Activated T-helper 9 cell treated with anti-CD3 and anti-CD28 coated beads, Interleukin-2, amount 50 U/mL, for 16 hours (primary cell): ENCODE measurements around the gene PCBD1.
"Not testable (repeated sequence)": the region's sequence is repeated elsewhere in the genome, so short reads cannot be mapped to it uniquely, and the experiment has no call there.

Source experiments
- DNase-seq: peaks from one replicate; pipeline ENCODE4 v3.0.0-alpha.2; 2020; ENCODE audit warnings: low read depth

The PCBD1 gene

DNA sequence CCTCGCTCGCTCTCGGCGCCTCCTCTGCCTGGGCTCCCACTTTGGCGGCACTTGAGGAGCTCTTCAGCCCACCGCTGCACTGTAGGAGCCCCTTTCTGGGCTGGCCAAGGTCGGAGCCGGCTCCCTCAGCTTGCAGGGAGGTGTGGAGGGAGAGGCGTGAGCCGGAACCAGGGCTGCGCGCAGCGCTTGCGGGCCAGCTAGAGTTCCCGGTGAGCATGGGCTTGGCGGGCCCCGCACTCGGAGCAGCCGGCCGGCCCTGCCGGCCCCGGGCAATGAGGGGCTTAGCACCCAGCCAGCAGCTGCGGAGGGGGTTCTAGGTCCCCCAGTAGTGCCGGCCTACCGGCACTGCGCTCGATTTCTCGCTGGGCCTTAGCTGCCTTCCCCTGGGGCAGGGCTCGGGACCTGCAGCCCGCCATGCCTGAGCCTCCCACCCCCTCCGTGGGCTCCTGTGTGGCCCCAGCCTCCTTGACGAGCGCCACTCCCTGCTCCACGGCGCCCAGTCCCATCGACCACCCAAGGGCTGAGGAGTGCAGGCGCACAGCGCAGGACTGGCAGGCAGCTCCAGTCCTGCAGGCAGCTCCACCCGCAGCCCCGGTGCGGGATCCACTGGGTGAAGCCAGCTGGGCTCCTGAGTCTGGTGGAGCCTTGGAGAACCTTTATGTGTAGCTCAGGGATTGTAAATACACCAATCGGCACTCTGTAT is 26.7 kb downstream of the PCBD1 start:
- DNase-seq = not testable (repeated sequence)

DNA sequence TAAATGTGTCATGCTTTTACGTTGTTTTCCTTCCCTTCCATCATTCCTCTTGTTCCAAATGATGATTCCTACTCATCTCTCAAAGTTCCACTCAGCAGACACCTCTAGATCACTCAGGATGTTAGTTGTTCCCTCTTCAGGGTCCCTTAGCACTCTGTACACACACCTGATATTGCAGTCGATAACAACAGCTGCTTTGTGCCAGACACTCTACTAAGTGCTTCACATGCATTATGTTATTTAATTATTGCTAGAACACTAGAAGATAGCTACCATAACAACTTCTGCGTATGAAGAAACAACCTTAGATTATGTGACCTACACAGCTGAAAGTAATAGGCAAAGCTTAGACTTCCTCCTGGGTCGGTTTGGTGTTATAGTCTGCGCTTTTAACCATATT is 29.6 kb downstream of the PCBD1 start:
- DNase-seq = no peak

DNA sequence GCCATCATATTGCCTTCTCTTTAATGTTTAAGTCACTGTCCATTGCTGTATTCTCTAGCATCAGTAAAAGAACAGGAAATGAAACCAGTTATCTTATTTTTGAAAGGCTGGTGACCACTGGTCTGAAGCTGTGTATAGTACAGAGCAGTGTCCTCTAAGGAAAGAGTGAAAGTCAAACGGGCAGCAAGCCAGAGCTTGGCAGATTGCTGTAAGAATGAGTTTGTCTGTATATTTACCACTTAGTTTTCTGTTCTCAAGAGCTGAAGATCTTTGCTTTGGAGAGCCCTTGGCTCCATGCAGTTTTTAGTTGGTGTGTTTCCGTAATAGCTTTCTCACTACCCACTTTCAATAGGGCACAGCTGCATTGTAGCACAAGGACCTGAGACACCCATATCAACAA is 31.9 kb downstream of the PCBD1 start:
- DNase-seq = no peak

DNA sequence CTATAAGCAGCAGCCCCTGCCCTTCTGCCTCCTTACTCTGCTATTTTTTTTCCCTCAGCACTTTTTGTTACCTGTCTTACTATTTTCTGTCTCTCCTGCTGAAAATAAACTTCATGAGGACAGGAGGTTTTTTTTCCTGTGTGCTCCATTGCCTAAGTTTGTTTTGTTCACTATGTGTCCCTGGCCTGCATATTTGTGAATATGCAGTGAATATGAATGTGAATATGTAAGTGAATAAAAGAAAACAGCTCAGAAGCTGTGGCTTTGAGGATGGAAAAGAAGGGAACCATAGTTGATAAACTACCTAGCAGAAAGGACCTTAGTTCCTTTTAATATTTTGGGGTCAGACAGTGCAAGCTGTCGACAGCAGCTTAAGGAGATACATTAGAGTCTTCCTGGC is 34.9 kb downstream of the PCBD1 start:
- DNase-seq = no peak

DNA sequence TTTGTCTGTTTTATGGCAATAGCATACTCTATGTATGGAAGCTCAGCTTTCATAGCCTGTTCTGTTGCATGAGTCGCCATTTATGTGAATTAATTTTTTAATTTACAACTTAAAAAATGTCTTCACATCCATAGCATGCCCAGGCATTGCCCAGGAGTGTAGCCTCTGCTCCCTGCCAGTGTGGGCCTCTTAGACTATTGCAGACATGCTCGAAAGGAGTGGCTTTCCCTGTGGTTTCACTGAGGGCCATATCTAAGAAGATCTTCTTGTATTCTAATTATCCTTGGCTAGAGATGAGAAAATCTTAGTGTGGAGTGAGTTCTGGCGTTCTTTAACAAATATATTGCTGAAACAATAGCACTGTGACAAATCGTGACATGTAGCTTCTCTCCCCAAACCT is 35.3 kb downstream of the PCBD1 start:
- DNase-seq = no peak

DNA sequence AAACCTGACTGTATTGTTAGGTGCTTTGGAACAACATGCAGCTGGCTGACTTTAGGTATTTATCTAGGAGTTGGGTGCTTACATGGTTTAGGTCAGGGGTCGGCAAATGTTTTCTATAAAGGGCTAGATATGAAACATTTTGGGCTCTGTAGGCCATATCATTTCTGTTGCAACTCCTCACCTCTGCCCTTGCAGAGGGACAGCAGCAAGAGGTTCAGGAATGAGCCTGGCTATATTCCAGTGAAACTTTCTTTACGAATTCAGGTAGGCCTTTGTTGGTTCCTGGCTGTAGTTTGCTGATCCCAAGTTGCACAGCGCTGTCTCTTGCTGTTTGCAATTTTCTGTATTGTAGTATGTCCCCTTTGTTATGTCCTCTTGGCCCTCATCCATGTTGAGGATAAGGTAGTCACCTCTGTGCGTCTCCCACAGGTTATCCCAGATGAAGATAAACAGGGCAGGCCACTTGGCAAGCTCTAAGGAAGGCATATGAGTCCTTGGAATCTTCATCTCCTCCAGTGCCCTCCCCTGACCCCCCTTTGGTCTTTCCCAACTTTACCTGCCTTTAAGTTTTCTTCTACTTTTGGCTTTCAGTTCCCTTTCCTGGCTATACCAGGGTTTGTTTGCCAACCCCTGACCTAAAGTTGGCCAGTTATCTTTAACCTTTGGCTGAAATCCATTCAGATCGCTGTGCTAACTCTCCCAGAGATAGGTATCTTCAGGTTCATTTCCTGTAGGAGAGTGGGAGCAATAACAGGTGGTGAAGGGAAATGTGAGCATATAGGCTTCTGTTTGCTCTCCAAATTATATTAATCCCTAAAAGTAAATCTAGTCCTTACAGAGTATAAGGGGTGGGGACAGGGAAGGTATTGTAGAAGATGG is 36.5 kb downstream of the PCBD1 start:
- DNase-seq = no peak

DNA sequence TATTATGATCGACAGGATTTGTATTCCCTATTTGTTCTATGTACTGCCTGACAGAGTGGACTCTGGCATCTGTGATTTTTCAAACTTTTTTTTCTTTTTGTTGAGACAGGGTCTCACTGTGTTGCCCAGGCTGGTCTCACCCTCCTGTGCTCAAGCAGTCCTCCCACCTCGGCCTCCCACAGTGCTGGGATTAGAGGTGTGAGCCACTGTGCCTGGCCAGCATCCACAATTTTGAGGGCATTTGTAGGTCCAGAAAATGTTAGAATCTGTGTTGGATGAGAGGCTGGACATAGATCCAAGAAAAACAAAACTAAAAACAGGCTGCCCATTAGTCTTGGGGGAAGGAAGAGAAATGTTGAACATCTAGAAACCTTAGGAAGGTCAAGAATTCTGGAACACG is 38.3 kb downstream of the PCBD1 start:
- DNase-seq = no peak

DNA sequence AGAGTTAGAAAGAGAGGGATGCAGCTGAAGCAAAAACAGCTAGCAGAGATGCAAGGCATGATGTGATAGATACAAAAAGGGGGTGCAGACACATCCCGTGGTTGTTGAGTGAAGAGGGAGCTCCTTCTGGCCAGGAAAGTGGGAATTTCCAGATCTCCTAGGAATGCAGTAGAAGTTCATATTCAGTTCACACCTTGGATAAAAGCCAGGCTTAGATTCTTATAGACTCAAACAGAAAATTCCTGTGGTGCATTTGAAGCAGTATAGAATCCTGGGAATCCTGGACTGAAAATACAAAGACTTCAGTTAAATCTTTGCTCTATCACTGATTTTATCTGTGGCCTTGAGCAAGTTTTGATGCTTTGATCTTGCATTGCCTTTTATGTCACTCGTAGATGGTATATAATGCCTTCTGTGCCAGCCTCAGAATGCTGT is 38.8 kb downstream of the PCBD1 start:
- DNase-seq = no peak

DNA sequence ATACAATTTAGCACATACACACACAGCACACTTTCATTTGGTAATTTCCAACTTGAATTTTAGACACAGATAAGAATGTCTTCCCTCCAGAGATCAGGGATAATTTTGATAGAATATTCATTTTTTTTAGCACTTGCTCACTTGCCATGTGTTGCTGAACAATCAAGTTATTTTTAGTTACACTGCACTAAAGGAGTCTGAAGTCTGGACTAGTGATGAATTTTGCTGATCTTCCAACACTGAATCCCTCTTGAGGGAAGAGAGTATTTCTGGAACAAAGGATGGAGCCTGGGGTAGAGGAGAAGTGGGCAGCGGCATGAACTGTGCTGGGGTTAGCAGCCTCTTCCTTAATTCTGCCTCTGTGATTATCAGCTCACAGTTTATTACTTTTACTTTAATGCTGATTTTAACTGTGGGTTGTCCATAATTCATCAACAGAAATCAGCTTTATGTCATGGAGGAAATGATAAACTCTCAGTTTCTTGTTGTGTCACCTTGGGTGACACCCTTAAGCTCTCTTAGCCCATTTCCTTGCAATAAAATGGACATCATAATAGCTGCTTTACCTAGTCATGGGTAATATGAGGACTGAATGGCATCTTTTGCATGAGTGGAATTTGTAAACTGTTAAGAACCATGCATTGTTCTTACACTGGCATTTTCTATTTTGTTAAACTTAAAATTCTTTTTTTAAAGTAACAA is 40.6 kb downstream of the PCBD1 start:
- DNase-seq = no peak

DNA sequence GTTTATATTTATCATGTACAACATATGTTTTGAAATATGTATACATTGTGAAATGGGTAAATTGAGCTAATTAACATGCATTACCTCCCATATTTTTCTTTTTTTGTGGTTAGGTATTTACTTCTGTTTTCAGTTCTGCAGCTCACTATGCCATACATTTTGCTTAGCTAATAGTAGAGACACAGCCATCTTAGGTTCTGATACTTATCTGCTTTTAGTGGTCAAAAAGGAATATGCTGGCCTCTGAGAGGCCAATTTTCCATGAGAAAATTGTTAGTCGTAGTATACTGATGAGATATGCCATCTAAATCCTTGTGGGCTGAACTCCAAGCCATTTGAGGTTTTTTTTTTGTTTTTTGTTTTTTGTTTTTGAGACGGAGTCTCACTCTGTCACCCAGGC is 41.6 kb downstream of the PCBD1 start:
- no peak for DNase-seq

DNA sequence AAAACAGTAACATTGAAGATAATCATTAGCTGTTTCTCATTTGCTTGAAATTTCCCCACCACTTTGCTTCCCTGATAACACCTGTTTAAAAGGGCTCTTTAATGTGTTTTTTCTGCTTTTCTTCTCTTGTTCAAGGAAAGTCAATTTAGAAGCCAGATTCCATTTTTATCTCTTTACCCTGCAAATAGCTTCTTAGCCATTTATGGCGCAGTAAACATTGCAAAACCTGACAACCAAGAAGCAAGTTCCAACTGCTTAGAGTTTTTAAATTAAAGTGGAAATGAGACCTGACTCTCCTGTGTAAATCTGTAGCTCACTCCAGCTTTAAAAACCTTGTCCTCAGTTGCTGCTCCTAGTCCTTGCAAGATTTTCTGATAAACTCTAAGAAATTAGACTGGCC is 42.5 kb downstream of the PCBD1 start:
- no peak for DNase-seq

DNA sequence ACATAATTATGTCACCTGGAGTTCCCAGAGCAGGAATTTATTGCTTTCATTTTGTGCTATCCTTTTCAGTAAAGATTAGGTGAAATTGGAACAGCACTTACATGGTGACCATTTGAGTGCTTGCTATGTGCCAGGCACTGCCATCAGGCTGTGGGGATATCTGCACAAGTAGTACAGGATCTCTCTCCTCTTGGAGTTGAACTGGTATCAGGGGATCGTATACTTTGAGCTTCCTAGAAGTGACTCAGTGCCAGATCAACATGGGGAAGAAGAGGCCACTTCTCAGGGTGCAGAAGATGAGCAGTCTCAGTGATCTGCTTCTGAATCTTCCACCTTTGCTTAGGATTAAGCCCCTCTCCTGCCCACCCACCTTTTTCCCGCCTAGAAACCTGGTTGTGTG is 43.1 kb downstream of the PCBD1 start:
- no peak for DNase-seq

DNA sequence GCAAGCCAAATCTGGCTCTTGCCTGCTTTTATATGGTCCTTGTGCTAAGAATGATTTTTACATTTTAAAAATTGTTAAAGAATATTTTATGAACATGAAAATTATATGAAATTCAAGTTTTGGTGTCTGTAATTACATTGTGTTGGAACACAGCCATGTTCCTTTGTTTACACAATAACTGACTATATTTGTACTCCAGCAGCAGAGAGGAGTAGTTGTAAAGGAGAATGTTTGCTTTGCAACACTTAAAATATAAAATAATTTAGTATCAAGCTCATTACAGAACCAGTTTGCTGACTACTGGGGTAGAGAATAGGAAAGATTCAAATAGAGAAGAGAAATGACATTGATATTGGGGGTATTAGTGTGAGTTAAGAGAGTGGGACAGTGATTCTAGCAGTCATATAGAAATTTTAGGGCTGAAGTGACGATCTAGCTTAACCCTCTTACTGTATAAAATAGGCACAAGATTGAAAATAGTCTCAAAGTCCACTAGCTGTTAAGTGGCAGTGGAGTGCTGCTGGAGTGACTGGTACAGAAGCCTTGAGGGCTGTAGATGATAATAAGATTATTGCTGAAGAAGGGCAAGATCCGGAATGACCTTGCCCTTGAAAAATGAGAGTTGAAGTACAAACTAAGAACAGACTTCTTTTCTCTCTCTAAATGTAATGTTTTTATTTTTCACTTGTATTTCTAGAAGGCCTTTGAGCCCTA is 44.4 kb downstream of the PCBD1 start:
- DNase-seq = no peak

DNA sequence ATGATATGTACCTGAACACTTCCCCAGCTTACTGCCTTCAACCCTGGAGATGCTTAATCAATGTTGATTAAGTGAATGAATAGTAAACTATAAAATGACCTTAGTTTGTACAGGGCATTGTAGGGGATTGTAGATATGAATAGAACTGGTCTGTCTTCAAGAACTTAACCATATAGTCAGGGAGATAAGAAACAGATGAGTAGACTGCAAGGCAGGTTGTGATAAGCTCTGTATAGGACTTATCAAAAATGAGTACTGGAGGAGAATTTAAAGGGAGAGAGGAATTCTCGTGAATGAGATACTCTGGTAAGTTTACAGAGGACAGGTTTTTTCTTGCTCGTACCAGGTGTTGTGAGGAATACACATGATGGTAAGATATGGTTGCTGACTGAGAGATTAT is 45.0 kb downstream of the PCBD1 start:
- DNase-seq = no peak

DNA sequence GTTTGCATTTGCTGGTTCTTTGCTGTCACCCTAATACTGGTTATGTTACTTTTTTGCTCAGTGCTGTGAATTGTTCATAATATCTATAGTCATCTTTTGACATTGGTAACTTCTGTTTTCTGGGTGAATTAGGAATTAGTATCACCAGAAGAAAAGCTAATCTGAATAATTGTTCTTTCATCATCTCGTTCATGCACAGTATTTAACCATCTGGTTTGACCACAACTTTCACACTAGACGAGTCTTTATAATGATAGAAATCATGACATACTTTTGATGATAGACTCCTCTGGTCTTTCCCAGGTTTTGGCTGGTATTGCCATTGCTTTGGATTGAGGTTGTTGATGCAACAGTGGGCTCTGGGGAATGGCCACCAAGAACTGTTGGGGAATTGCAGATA is 47.5 kb downstream of the PCBD1 start:
- no peak for DNase-seq

DNA sequence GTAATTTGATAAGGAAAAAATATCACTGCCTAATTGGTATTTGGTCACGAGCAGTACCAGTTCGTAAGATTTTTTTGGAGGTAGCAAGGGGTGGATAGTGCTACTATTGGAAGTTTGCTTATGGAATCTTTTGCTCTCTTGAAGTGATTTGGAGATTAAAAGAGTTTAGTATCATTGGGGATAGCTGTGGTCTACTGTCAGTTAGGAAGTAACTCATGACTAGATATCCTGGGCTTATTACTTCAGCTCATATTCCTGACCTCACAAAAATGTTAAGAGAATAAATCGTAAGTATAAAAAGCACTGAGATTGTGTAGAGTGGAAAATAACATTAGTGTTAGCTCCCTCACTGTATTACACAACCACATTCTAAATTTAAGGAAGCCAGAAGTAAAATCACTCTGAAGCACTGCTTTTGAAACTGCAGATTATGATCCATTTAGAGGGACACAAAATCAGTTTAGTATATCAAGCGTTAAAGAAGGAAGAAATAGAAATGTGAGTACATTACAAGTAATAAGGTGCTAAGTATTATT is 50.0 kb downstream of the PCBD1 start:
- DNase-seq = no peak

DNA sequence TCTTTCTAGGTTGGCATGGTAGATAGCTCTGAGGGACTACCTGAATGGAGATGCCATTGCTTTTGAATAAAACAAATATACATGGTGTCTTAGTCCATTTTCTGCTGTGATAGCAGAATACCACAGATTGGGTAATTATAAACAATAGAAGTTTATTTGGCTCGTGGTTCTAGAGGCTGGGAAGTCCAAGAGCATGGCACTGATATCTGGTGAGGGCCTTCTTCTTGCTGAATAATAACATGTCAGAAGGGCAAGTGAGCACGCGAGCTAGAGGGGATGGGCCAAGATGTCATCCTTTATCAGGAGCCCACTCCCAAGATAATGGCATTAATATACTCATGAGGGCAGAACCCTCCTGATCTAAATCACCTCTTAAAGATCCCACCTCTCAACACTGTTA is 50.7 kb downstream of the PCBD1 start:
- no peak for DNase-seq

DNA sequence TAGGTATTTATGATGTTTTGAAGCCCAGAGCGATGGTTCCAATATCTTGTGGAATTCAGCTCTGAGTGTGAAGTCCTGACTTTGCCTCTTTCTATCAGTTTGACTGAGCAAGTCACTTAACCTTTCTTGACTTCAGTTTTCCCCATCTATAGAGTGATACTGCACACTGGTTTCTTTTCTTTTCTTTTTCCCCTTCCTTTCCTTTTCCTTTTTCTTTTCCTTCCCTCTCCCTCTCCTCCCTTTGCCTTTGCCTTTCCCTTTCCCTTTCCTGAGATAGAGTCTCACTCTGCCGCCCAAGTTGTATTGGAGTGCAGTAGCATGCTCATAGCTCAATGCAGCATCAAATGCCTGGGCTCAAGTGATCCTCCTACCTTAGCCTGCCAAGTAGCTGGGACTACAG is 52.0 kb downstream of the PCBD1 start:
- DNase-seq = no peak

DNA sequence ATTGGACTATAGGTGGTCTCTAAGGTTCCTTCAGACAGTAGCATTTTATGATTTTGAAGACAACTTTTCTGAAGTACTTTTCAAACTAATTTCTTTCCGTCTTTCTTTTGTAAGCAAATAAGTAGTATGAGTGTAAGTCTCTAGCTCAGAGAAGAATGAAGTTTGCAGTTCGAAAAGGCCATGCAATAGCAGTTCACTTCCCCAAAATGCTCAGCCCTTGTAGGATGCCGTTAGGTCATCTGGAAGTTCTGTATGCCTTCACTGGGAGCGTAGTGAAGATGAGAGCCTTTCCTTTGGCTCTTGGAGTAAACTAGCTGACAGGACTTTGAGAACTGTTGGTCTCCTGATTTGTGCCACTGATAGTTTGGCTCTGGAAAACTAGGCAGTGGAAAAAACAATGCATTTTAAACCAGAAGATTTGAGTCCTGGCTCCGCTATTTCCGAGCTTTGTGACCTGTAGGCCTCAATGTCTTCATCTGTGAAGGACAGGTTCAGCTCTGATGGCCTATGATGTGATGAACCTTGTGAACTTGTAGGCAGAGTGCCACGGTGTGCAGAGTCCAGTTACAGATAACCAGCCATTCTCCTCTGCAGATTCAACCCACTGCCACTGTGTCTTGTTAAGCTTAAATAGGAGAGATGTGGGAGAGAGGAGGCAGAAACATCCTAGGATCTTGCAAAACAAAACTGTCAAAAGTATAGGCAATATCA is 53.8 kb downstream of the PCBD1 start:
- no peak for DNase-seq

DNA sequence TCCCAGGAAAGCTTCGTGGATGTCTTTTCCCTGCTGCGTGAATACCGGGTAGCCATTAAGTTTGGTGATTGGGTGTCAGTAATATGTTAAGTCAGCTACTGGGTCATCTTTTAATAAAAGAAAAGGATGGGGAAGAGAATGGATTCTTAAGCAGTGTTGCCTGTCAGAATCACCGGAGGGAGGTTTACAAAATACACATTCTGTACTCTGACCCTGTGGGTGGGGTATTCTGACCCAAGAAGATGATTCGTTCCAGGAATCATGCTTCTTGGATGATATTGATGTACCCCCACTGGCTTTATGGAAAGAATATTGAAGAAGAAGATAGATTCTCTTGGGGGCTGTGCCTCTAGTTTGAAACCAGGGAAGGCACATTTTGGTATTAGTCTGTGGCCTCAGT is 54.3 kb downstream of the PCBD1 start:
- no peak for DNase-seq

DNA sequence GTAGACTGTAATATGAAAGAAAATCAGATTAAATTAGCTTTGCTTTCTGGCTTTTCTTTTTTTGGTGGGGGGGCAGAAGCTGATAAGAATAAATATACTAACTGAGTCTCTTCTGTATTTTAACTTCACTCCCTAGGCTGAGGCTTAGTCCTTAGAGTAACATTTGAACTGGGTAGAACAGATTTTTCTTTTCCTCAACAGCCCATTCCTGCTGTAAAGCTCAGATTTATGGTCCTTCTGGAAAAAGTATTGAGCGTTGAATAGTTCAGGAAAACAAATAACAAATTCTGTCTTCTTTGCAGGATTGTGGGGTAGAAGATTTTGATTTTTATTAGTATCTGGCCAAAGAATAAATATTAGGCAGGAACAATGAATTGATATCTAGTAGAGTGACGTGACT is 54.8 kb downstream of the PCBD1 start:
- no peak for DNase-seq
